Measurements from ENCODE around the gene SNAP23.

The SNAP23 gene

DNA sequence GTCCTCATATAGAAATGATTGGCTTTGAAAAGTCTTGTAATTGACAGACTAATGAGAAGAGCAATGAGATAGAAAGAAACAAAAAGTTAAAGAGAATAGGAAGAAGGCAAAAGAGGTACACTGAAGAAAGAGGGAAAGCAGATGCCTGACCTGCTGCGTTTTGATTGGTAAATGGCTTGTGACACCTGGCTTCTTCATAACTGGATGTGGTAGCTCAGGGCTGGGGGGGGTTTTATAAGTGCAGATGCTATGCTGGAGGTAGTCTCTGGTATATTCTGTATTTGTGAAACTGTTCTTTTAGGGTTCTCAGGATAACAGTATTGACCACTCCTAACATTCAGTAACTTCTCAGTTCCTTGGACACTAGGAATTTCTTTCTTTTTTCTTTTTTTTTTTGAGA lies 81.3 kb downstream of the SNAP23 start:
- Histone ChIP-seq H2AFZ (ENCODE audit: low read depth, low read length) (no peak overlapping the region), H4K20me1 (ENCODE audit: insufficient read depth, low read length) (no peaks in the 10 kb centered on the region; the same call in 1 of the 2 replicates), H3K4me3 (ENCODE audit: low read depth in 1 of 2, low read length in 2 of 2) (no peak overlapping the region), H3K4me1 (ENCODE audit: insufficient read depth, low read length) (peaks cover 37% of the 10 kb centered on the region), H3K79me2 (ENCODE audit: insufficient read depth, low read length) (no peaks in the 10 kb centered on the region), H3K9ac (ENCODE audit: low read depth, low read length) (no peak overlapping the region), H3K27me3 (ENCODE audit: insufficient read depth, low read length, poor library complexity) (peaks cover 11% of the 10 kb centered on the region), H3K27ac (ENCODE audit: low read length) (no peak overlapping the region), H3K9me3 (ENCODE audit: insufficient read depth, low read length, severe bottlenecking) (no peaks in the 10 kb centered on the region), H3K4me2 (ENCODE audit: insufficient read depth, low read length) (peak overlapping the region; percentile 84), H3K36me3 (ENCODE audit: insufficient read depth, low read length) (no peaks in the 10 kb centered on the region)
- TF ChIP-seq CTCF (IDR thresholded peaks at IDR 0.05; ENCODE audit: borderline replicate concordance, extremely low read depth, low read length, poor library complexity, severe bottlenecking) (no peak), EZH2 (IDR thresholded peaks at IDR 0.05; ENCODE audit: borderline replicate concordance, low read depth, low read length, severe bottlenecking) (no peak)
- ATAC-seq (ENCODE audit: insufficient read depth, low read depth): no peak
- no peak for DNase-seq

DNA sequence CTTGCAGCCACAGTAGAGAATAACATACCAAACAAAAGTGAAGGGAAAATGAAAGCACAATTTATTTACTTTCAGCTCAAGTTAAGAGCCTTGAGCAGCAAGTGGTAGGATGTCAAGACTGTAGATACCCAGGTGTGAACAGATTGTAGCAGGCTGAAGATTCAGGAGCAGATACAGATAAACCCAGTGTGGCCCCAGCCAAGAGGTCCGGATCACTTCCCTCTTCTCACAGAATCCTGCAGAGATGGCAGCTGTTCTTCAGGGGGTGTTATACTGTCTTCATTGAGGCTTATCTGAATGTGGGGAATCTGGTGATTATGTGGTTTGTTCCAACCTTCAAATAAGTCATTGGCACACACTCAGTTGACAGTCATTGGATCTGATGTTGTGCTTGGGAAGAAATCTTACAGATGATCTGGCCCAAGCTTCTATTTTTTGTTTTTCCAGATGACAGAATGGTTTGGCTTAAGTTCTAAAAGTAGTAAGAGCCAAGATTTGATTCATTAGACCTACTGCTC lies 82.1 kb downstream of the SNAP23 start:
- Histone ChIP-seq H4K20me1 (ENCODE audit: insufficient read depth, low read length) (no peaks in the 10 kb centered on the region; the same call in 1 of the 2 replicates), H3K4me2 (ENCODE audit: insufficient read depth, low read length) (no peak overlapping the region), H3K27me3 (ENCODE audit: insufficient read depth, low read length, poor library complexity) (peaks cover 11% of the 10 kb centered on the region), H2AFZ (ENCODE audit: low read depth, low read length) (no peak overlapping the region), H3K36me3 (ENCODE audit: insufficient read depth, low read length) (no peaks in the 10 kb centered on the region), H3K4me1 (ENCODE audit: insufficient read depth, low read length) (peaks cover 43% of the 10 kb centered on the region), H3K79me2 (ENCODE audit: insufficient read depth, low read length) (no peaks in the 10 kb centered on the region), H3K9ac (ENCODE audit: low read depth, low read length) (no peak overlapping the region), H3K4me3 (ENCODE audit: low read depth in 1 of 2, low read length in 2 of 2) (no peak overlapping the region), H3K9me3 (ENCODE audit: insufficient read depth, low read length, severe bottlenecking) (no peaks in the 10 kb centered on the region), H3K27ac (ENCODE audit: low read length) (no peak overlapping the region)
- DNase-seq: no peak
- TF ChIP-seq EZH2 (IDR thresholded peaks at IDR 0.05; ENCODE audit: borderline replicate concordance, low read depth, low read length, severe bottlenecking): no peak
- no peak for TF ChIP-seq CTCF (IDR thresholded peaks at IDR 0.05; ENCODE audit: borderline replicate concordance, extremely low read depth, low read length, poor library complexity, severe bottlenecking)
- ATAC-seq (ENCODE audit: insufficient read depth, low read depth): no peak

- Histone ChIP-seq H3K9ac (ENCODE audit: low read depth, low read length) (no peak overlapping the region), H3K4me3 (ENCODE audit: low read depth in 1 of 2, low read length in 2 of 2) (no peak overlapping the region), H3K4me1 (ENCODE audit: insufficient read depth, low read length) (peaks cover 42% of the 10 kb centered on the region), H3K9me3 (ENCODE audit: insufficient read depth, low read length, severe bottlenecking) (no peaks in the 10 kb centered on the region), H3K4me2 (ENCODE audit: insufficient read depth, low read length) (no peak overlapping the region), H4K20me1 (ENCODE audit: insufficient read depth, low read length) (no peaks in the 10 kb centered on the region; the same call in 1 of the 2 replicates), H2AFZ (ENCODE audit: low read depth, low read length) (no peak overlapping the region), H3K27ac (ENCODE audit: low read length) (no peak overlapping the region), H3K27me3 (ENCODE audit: insufficient read depth, low read length, poor library complexity) (peaks cover 11% of the 10 kb centered on the region), H3K36me3 (ENCODE audit: insufficient read depth, low read length) (no peaks in the 10 kb centered on the region), H3K79me2 (ENCODE audit: insufficient read depth, low read length) (no peaks in the 10 kb centered on the region)
- TF ChIP-seq EZH2 (IDR thresholded peaks at IDR 0.05; ENCODE audit: borderline replicate concordance, low read depth, low read length, severe bottlenecking) (no peak), CTCF (IDR thresholded peaks at IDR 0.05; ENCODE audit: borderline replicate concordance, extremely low read depth, low read length, poor library complexity, severe bottlenecking) (no peak)
- ATAC-seq (ENCODE audit: insufficient read depth, low read depth) (no peak), DNase-seq (no peak)
Observed at GRCh38 chr15:42578984-42579537, 83.6 kb downstream of the SNAP23 start.

All from DND-41 (cell line).